Measurements from ENCODE around the gene FGD4.
A peak's percentile ranks its signal among the peaks of the same experiment; 100 is the strongest.
"Not testable (repeated sequence)": the region's sequence is repeated elsewhere in the genome, so short reads cannot be mapped to it uniquely, and the experiment has no call there.

Gene FGD4

DNA sequence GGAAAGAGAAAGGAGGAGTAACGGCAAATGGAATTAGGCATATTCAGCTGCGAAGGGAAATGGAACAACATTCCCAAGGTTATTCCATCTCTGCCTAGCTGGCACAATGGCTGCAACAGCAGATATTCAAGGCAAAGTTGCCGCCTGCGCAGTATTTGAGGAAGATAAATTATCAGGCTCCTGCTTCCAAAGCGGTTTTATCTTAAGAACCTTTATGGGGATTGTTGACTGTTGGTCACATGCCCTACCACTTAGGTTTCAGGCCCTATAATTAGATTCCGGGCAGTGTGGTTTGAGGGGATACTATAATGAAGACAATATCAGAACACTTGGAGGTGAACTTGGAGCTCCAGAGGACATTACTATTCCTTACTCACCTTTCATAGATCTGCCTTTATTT, 99.7 kb downstream of the FGD4 start:
- DNase-seq = no peak

DNA sequence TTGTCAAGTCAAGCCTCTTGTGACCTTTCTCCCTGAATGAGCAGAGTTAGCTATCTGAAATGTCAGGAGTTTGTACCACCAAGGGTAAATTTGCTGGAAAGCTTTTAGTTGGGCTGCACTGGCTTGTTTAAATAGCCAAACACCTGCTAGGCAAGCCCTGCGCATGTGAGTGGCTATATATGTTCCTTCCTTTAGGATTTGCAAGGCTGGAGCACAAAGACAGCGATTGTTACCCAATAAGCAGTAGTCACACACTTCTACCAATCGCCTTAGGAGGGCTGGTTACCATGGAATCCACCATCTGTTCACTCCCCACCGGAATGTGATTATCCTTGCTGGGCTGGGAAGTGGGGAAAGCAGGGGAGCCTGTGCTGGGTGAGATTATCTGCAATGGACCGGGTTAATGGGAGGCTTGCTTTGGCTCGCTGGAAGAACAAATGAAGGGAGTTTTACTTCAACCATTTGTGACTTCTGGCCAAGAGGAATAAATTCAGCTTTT, 102.5 kb downstream of the FGD4 start:
- peak; percentile 75 for DNase-seq

DNA sequence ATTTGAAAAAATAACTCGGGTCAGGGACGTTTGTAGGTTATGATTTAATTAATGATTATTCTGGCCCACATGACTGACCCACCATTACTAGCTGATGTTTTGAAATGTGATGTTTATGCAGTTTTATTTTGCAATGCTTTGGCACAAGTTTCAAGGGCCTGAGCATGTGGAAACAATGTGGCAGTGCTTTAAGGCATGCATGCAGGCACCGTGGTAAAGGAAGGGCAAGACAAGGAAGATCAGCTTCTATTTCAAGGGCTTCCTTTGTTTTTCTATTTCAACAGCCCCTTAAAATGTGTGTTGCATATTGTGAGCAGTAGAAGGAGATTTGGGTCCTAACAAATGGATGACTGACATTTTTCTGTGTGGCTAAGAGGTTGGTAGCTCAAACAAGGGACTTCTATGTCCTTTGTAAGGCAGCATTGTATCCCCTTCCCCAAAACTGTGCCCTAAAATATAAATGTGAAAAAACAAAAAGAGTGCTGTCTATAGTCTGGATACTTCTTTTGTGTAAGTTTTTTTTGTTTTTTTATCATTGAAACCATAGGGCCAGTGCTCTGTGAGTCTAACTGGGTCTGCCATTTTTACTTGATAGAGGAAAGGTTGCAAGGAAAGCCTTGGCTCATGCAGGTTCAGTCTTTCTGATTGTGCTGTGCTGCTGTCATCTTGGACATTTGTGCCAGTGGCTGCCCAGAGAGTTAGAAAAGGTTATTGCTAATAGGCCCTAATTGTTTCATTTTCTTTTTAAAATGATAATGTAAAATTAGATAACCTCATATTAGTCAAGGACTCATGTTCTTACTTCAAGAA, 103.5 kb downstream of the FGD4 start:
- DNase-seq = peak; percentile 61

DNA sequence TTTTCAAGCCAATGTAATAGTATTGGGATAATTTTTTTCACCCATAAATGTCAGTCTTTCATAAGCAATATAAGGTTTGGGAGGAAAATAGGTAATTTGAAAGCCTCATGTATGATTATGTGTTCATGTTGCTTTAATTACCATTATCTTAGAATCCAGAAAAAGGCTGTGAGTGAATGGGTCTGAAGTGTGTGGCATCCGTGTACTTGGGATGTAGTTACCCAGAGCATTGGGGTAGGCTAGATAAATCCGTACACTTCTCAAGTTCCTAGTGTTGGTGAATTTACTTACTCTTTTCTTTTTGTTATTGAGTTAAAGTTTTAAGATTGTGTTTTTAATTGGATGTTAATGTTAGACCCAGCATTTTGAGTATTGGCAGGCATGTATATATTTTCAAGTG, 104.4 kb downstream of the FGD4 start:
- no peak for DNase-seq

DNA sequence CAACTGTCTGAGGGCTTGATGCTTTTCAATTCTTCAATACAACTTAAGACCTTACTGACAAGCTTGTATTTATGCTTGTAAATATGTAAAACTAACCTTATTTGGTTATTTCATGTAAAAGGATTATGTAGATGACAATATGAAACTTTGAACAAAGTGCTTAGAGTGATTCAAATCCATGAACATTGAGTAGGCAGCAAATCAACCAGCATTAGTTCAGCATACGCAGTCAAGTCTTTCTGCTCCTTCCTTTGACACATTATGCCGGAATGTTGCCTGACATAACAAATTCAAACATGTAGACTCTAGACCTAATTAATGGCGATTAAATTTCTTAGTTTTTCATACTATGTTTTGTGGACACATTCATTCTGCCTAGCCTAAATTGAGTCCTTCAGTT, 105.2 kb downstream of the FGD4 start:
- no peak for DNase-seq

DNA sequence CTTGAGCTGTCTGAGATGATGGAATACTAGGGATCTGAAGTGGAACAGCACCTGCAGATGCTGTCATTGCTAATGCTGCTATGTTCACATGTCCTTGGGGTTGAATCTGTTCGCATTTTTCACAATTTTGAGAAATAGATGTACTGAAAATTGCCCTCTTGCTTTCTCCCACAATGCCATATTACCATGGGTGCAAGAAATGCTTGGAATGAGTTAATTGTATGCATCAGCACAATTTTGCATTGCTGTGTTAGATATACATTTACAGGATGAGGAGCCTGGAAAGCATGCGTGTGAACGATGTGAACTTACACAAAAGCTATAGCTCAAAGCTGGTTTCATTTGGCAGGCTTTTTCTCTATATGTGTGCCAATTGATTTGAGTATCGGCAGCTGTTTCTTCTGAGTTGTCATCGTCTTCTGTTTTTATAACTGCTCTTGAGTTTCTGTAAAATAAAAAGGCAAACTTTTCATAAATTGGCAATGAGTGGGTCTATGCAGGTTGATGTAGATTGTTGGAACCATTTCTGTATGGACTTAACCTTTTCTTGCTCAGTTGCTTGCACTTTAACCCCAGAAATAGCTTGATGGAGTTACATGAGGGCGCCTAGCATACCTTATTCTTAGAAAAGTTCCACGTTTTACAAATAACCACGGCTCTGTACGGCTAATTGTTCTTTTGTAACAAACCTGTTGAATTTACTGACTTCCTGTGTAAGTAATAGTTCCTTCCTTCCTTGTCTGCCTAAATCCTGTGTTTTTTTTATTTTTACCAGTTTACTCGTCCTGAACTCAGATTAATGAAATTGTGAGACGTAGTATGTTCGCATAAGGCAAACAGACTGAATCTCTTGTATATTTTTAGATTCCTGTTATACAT, 105.9 kb downstream of the FGD4 start:
- DNase-seq = no peak

DNA sequence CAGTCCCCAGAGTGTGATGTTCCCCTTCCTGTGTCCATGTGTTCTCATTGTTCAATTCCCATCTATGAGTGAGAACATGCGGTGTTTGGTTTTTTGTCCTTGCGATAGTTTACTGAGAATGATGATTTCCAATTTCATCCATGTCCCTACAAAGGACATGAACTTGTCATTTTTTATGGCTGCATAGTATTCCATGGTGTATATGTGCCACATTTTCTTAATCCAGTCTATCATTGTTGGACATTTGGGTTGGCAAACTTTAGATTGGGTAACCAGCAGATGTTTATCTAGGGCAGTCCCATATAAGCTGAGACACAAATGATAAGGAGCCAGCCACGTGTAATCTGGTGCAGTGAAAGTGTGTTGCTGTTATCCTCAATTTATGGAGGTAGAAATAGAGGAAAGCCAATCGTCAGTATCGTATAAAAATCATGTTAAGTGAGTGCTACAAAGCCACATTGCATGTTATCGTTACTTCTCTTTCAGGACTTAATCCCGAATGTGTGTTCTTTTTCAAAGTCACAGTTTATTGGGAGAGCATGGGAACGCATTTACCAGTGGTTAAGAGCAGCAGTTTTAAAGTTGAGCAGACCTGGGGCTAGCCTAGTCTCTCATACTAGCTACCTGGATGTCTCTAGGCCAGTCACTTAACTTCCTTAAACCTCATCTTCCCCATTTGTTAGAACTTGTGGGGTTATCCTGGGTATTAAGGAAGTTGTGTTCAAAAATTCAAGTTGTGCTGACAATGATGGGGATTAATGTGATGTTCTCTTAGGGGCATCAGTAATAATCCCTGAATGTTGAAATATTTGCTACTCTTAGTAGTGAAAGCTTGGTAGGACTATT, 108.0 kb downstream of the FGD4 start:
- not testable (repeated sequence) for DNase-seq

DNA sequence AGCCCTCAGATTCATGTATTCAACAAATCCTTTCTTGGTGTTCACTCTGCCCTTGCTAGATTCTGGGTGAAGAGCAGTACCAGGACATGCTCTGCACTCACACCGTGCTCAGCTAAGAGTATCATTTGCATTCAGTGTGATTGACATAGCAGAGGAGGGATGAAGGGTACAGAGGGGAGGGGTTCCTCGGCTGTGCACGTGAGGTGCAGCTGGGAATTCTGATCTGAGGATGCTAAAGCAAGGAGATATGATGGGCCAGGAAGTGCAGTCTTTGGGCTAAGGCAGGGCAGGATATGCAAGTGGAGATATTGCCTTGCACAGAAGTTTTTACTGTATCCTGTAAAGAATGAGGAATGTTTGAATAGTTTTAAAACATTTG, 108.6 kb downstream of the FGD4 start:
- no peak for DNase-seq

DNA sequence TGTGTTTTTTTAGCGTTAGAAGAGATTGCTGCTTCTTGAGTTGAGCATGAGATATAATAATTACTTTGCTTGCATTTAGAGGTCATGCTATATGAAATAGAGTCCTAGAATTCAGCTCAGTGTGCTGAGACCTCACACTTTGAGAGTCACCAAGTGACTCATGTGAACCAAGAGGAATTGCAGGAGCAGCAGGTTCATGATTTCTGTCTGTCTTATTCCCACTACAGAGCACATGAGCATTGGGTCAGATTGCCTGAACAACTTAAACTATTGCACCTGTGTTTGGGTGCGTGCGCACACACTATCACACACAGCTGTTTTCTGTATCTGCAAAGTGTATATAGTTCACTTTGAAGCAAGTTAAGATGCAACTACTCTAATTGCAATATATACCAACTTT, 109.3 kb downstream of the FGD4 start:
- no peak for DNase-seq

DNA sequence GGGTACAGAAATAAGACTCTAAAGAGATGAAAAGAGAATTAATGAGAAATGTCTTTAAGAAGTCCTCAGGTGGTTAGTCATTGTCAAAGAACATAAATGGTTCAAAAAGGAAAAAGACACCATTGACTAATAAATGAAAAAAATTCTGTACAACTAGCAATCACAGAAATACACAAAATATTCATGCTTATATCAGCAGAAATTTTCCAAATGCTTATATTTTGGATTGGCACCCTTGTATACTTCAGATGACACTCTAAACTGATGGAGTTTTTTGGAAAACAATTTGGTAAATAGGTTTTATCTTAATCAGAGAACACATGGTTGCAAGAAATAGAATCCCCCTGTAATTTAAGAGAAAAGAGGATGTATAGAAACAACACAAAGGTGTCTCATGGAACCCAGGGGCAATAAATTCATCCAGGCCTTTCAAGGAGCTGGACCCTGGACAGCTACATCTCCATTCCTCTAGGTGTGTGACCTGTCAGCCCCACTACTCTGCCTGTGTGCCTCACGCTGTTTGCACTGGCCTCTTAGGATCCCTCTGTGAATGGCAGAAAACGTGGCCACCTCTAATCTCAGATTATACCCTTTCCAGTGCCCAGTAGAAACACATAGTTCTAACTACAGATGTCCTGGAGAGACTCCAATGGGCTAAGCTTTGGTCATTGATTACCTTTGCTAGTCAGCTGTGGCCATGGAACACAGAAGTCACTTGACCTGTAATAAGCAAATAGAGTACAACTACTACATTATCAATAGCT, 110.2 kb downstream of the FGD4 start:
- DNase-seq = no peak

DNA sequence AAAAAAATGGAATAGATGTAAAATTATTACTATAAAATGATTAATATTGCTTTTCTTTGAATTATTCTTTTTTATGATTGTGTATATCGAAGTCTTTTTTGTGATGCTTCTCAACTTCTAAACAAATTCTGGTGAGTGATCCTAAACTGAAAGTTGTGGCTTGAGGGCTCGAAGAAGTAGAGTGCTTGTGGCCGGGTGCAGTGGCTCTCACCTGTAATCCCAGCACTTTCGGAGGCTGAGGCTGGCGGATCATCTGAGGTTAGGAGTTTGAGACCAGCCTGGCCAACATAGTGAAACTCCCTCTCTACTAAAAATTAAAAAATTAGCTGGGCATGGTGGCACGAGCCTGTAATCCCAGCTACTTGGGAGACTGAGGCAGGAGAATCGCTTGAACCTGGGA, 112.6 kb downstream of the FGD4 start:
- DNase-seq = not testable (repeated sequence)

DNA sequence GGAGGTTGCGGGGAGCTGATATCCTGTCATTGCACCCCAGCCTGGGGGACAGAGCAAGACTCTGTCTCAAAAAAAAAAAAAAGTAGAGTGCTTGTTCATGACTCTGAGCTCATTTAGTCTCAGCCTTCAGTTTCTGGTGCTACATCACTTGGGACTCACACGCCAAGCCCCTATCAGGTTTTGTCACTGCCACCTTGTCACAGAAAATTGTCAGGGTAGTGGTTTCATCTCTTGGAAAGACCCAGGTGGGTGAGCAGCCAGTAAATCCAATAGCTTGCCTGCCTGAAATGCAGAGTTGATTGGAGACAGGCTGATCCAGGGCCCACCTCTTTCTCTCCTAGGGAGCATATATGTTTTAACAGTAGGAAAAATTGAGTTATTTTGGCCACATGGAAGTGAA, 113.0 kb downstream of the FGD4 start:
- no peak for DNase-seq

DNA sequence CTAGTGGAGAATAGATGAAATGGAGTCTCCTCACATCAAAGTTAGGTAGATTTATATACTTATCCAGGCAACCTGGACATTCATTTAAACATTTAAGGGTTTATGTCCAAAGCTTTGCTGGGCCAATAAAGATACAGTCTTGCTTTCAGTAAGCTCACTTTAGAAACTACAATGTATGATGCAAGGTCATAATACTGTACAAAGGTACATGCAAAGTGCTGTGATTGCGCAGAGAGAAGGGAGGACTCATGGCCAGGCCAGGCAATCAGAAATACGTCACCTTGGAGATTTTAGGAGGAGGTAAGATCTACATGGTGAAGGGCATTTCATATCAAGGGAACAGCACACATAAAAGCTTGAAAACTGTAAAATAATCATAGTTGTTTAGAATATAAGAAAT, 113.6 kb downstream of the FGD4 start:
- DNase-seq = no peak

DNA sequence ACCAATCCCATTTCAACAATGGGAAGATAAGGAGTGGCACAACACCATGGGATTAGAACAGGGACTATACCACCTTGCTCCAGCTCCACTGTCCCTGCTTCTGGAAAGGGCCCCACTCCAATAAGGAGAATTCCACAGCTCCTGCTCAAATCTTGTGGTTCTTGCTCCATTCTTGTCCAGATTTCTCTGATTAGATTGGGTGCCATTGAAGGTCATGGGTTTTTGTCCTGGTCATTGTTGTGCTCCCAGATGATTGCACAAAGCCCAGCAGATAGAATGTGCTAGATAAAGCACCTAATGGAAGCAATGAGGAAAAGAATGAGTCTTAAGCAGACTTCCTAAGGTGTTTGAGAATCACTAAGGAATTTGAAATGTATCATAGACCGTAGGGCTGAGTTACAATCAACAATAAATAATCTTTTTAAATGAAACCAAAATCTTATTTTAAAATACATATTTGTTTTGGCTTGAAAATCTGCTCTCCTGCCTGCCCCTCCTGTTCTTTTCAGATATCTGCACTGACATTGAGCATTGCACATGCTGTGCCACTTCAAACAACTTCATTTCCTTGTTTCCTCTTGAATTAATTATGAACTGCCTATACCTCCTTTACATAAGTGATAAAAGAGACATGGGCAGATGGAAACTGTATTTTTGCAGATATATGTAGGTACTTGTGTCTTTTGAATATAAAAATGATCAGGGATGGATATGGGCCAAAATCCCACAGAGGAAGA, 115.9 kb downstream of the FGD4 start:
- DNase-seq = no peak

DNA sequence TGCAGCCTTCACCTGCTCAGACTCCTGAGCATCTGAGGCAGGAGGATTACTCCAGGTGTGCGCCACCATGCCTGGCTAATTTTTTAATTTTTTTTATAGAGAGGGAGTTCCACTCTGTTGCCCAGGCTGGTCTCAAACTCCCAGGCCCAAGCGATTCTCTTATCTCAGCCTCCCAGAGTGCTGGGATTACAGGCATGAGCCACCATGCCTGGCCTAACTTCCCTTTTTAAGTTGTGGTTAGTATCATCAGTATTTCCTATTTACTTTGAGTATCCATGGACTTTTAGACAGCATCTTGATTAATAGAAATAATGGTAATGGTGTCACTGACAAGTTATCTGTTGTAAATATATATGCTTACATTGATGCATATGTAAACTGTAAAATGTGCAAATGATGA, 116.9 kb downstream of the FGD4 start:
- no peak for DNase-seq

DNA sequence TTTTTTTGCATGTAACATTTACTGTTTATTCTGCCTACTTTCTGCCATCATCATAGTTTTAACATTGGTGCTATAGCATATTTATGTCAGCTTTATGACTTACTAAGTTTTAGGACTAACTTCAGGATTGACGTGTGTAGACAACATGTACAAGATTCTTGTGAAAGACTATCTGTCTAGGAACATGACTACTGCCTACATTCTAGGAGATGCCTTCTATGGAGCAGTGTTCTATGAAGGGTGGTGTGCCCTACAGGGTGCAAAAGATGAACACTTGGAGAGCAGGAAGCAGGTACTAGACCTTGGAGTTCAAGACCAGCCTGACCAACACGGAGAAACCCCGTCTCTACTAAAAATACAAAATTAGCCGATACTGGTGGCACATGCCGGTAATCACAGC, 118.6 kb downstream of the FGD4 start:
- no peak for DNase-seq

DNA sequence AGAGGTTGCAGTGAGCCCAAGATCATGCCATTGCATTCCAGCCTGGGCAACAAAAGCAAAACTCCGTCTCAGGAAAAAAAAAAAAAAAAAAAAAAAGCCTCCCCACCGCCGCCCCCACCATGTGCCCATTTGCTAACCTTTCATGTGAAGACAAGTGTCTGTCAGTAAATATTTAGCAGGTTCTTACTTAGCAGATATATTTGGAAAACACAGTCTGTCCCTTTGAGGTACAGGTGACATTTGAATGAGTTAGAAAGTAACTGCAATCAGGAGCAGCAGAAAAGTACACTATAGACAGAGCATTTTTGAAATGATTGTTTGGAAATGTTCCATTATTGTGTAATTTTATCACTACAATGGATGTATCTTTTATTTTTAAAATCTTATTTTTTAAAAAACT, 119.7 kb downstream of the FGD4 start:
- no peak for DNase-seq

DNA sequence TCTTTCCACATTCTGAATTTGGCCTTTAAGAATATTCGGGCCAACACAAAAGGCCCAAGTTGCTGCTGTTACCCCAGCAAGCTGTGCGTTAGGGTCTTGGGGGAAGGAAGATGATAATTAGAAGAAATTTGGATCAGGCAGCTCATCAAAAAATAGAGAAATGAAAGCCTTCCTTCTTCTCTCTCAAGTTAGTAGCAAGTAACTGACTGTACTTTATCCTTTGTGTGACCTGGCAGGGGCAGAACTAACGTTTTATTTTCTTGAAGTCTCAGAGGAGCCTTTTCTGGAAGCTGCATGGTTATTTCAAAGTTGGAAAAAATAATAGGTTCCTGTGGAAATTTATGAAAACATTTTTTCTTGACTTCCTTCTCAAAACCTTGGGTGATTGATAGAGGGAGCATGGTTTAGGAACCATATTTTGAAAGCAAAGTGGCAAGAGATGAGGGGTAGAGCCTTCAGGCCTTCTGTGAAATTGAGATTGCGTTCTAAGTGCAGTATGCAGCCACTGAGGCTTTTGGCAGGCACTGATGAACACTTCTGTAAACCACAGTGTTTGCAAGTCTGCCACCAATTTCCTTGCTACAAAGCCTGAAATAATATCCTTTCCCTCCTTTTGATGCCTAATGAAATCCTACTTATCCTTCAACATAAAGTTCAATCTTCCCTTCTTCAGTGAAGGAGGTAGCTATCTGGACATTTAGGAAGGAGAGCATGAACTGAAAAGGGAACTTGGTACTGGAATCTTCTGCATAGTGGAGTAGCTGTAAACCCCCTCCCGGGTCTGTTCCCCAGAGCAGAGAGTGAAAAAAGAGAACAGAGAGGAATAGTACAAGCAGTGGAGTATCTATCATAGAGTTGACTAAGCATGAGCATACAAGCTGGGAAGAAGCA, 123.2 kb downstream of the FGD4 start:
- peak; percentile 33 for DNase-seq

DNA sequence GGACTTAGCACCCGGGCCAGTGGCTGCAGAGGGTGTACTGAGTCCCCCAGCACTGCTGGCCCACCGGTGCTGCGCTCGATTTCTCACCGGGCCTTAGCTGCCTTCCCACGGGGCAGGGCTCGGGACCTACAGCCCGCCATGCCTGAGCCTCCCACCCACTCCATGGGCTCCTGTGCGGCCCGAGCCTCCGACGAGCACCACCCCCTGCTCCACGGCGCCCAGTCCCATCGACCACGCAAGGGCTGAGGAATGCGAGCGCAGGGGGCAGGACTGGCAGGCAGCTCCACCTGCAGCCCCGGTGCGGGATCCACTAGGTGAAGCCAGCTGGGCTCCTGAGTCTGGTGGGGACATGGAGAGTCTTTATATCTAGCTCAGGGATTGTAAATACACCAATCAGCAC, 126.4 kb downstream of the FGD4 start:
- DNase-seq = not testable (repeated sequence)

DNA sequence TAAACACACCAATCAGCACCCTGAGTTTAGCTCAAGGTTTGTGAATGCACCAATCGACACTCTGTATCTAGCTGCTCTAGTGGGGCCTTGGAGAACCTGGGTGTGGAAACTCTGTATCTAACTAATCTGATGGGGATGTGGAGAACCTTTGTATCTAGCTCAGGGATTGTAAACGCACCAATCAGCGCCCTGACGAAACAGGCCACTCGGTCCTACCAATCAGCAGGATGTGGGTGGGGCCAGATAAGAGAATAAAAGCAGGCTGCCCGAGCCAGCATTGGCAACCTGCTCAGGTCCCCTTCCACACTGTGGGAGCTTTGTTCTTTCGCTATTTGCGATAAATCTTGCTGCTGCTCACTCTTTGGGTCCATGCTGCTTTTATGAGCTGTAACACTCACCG, 127.0 kb downstream of the FGD4 start:
- not testable (repeated sequence) for DNase-seq

DNA sequence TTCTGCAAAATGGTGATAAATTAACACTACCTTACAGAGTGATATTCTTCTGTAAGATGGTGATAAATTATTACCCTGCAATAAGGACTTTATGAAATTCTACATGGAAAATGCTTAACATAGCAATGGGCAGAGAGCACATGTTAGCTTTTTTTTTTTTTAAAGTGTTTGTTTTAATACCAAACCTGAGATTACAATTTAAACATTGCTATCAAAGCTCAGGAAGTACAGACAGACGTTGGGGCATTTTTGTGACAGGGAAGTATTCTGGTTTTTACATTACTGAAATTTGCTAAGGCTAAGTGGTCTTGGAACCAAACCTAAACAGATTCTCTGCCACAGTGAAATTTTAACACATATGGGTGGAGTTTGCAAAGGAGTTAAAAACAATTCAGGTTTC, 133.1 kb downstream of the FGD4 start:
- no peak for DNase-seq
